HG03342 (cell line): ENCODE measurements around the gene SCNN1A.

Experiments
- ATAC-seq: cut with Tn5 transposase; IDR thresholded peaks from one replicate; pipeline ENCODE4 v1.9.1; 2021; ENCODE audit warnings: mild to moderate bottlenecking, moderate library complexity; ENCODE audit not compliant: unreplicated experiment

SCNN1A gene

DNA sequence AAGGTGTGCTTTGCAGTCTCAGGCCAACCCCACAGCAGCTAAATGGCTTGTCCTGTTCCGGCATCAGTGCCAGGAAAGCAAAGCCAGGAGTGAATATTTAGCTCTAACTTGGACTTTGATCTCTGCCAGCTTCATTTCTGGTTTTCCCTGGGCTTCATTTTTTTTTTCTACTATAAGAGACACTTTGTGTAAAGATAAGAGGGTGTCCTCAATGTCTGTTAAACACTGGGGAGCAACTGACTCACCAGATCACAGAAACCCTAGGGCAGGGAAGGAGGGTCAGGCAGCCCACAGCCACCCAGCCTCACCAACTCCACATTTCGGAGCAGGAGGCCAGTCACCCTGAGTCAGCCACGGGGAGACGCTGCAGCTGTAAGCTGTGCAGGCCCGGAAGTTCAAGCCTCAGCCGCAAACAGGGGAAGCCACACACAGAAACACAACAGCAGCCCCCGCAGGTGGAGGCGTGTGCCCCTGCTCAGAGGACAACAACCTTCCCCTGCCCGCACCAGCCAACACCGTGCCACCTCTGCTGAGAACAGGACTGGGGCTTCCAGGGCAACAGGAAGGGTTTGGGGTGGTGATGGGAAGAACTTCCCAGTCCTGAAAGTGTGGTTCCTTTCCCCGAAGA lies 39.8 kb downstream of the SCNN1A start:
- peak; percentile 61 for ATAC-seq

DNA sequence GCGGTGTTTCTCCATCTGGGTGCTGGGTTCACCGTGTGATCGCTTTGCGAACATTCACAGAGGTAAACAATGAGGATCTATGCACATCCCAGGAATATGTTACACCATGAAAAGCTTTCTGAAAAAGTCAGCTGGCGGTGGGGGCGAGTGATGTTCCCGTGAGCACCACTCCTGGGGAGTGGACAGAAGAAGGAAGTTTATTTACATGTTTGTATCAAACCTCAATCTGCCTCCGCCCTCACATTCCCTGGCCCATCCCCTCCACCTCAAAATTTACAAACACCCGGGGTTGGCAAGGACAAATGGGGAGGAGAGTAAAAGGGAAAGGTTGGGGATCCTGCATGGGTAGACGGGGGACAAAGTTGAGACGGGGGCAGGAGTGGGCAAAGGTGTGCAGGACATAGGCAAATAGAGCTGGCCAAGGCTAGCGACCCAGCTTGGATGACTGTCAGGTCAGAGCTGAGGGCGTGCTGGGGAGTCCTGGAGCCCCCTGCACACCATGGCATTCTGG lies 40.4 kb downstream of the SCNN1A start:
- no peak for ATAC-seq

DNA sequence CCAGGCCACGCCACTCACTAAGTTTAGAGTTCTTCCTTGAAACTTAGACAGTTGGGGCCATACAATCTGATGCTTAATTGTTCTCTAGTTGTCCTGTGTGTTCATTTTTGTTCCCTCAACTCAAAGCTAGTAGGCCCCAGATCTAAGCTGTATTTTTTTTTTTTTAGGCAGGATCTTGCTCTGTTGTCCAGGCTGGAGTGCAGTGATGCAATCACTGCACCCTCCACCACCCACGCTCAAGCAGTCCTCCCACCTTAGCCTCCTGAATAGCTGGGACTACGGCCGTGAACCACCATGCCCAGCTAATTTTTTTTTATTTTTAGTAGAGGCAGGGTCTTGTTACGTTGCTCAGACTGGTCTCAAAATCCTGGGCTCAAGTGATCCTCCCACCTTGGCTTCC lies 41.0 kb downstream of the SCNN1A start:
- ATAC-seq: no peak

DNA sequence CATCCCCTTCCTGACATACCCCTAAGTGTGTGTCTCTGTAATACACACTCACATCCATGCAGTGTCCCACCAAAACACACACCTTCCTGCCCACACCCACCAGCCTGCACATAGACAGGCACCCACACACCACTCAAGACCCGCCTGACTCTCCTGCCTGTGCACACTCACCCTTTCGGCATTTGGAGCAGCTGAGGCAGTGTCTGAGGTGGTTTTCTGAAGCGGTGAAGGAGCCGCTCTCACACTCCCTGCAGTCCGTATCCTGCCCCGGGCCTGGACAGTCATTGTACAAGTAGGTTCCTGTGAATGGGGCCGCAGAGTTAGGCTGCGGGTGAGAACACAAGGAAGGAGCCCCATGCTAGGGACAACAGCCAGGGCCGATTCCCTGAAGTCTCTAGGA lies 41.8 kb downstream of the SCNN1A start:
- no peak for ATAC-seq

DNA sequence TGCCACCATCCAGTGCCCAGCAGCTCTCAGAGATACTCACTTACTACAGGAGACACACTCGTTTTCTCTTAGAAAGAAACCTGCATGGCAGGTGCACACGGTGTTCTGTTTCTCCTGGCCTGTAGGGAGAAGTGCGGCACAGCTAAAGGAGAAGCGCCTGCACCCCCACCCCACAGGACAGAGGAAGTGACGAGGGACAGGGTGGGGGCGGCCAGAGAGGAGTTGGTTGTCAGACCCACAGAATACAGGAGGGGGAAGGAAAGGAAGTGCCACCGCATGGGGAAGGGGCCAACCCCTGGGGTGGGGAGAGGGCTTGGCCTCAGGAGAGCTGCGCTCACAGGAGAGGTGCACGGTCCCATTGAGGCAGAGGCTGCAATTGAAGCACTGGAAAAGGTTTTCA lies 42.3 kb downstream of the SCNN1A start:
- no peak for ATAC-seq

DNA sequence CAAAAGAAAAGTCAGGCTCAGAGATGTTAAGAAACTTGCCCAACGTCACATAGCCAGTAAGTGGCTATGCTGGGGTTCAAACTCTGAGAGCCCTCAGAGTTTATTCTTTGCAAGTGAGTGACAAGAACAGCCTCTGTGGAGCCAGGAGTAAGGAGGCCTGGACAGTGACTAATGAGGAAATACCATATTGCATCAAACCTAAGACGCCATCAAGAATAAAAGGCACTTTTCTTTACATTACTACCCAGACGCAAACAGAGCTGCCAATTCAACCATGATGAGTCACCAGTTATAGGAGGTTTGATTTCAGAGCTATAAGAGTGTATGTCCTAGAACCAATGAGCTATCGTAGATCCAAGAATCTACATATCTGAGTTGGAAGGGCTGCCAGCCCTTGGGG lies 42.9 kb downstream of the SCNN1A start:
- no peak for ATAC-seq

DNA sequence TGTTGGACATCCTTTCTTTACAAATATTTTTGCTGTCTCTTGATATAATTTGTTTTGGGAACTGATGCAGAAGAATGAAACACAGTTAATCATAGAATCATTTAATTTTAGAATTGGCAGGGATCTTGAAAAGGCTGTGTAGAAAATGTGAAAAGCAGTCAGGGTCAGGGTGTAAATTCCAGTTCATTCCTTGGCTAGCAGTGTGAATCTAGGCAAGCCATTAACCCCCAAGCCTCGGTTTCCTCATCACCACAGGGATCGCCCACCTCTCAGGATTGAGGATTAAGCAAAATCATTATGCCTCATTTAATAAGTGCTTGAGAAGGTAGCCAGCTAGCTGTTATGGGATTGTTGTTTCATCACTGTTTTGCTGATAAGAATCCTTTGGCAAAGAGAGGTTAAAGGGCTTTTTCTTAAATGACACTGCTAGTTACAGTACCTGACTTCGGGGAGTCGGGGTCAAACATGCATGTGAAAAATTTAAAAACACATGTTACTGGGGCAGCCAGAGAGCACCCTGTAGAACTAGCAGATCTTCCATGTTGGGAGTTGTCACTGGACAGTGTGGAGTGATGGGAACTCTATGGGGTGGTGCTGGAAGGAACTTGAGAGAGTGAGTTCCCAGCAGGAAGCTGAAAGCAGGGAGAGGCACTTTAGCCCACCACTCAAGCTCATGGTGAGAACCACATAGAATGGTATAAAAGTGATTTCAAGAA lies 44.2 kb downstream of the SCNN1A start:
- ATAC-seq: no peak

DNA sequence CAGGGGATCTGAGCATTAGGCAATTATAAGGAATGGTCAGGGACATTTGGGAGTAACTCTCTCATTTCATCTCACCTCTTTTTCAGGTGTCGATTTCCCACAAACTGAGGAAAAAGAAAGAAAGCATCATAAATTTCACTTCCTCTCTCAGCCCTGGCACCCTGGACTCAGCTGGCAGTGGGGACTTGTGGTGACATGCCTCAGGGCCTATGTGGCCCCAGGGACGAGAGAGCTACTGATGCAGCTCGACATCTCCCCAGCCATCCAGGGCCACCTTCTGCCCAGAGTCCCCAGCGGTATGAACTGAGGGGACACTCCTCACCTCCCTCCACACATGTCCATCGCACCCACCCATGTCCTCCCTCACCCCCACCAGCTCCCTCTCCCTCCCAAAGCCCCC lies 45.2 kb downstream of the SCNN1A start:
- ATAC-seq: peak; percentile 46

DNA sequence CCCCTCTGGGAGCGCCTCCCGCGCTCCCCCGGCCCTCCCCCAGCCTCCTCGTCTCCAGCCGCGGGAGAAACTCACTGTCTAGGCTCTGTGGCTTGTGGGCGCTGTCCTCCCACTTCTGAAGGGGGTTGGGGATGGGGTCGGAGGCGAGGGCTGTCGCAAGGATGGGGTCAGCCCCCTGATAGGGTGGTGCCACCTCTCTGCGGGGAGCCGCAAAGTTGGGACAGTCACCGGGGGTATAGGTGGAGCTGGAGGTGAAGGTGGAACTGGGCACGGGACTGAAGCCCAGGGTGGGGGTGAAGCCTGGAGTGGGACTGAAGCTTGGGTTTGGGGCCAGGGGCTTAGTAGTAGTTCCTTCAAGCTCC lies 45.7 kb downstream of the SCNN1A start:
- ATAC-seq: no peak

DNA sequence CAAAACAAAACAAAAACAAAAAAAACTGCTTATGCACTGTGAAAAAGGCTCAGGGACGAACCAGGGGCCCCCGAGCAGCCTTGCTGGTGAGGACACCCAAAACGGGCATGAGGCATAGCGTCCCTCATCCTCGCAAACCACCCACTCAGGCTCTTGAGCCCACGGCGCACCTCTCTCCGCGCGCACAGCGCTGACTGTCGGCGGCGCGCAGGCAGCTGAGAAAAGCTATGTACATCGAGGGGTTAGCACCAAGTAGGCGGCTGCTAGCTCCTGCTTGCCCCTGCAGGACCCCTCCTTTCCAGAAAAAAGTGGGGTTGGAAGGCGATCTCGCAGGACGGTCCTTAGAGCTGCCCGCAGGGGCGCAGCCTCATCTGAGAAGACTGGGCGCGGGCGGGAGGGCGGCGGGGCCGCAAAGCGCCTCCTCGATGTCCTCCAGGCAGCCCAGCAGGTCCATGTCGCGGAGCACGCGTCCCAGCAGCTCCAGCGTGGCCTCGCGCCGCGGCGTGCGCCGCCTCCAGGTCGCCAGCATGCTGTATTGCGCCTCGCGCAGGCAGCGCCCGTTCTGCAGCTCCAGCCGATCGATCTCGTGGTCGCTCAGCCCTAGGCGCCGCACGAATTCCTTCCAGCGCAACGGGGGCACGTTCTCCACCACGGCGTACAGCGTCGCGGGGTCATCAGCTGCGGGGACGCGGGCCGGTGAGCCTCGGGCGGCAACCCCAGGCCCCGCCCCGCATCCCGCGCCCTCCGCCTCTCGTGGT lies 46.2 kb downstream of the SCNN1A start:
- no peak for ATAC-seq

DNA sequence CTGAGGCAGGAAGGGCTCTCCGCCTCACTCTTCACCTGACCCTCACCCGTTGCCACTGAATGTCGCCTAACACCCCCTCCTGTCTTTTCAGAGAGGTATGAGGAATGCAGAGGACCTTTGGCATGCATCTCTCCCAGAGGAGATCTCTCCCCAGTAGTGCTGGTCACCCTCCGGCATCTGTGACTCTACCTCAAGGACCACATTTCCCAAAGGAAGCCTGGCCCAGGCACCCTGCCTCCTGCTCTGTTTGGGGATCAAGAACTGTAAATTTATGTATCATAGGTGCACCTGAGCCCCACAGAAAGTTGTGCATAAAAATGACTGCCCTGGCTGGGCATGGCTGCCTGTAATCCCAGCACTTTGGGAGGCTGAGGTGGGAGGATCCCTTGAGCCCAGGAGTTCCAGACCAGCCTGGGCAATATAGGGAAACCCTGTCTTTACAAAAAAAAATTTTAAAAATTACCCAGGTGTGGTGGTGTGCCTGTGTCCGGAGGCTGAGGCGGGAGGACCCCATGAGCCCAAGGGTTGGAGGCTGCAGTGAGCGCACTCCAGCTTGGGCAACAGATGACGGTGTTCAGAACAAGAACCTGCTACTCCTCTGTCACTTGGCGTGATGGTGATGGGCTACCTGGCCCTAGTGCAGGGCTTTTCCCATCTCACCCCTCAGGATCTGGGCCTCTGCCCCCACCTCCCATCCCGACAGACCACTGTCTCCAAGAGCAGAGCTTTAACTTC lies 47.2 kb downstream of the SCNN1A start:
- ATAC-seq: no peak

DNA sequence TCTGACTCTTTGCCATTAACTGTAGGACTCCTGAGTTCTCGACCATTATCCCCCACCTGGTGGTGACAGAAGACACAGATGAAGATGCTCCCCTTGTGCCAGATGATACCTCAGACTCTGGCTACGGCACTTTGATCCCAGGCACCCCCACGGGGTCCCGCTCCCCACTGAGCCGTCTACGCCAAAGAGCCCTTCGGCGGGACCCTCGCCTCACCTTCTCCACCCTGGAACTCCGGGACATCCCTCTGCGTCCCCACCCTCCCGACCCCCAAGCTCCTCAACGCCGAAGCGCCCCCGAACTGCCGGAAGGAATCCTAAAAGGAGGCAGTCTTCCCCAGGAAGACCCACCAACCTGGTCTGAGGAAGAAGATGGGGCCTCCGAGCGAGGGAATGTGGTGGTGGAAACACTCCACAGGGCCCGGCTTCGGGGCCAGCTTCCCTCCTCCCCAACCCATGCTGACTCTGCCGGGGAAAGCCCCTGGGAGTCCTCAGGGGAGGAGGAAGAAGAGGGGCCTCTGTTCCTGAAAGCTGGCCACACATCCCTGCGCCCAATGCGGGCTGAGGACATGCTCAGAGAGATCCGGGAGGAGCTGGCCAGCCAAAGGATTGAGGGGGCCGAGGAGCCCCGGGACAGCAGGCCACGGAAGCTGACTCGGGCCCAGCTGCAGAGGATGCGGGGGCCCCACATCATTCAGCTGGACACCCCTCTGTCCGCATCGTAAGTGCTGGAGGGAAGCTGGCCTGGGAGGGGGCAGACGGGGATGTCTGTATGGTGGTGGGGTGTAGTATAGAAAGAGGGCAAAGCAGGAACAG lies 47.9 kb downstream of the SCNN1A start:
- ATAC-seq: no peak

DNA sequence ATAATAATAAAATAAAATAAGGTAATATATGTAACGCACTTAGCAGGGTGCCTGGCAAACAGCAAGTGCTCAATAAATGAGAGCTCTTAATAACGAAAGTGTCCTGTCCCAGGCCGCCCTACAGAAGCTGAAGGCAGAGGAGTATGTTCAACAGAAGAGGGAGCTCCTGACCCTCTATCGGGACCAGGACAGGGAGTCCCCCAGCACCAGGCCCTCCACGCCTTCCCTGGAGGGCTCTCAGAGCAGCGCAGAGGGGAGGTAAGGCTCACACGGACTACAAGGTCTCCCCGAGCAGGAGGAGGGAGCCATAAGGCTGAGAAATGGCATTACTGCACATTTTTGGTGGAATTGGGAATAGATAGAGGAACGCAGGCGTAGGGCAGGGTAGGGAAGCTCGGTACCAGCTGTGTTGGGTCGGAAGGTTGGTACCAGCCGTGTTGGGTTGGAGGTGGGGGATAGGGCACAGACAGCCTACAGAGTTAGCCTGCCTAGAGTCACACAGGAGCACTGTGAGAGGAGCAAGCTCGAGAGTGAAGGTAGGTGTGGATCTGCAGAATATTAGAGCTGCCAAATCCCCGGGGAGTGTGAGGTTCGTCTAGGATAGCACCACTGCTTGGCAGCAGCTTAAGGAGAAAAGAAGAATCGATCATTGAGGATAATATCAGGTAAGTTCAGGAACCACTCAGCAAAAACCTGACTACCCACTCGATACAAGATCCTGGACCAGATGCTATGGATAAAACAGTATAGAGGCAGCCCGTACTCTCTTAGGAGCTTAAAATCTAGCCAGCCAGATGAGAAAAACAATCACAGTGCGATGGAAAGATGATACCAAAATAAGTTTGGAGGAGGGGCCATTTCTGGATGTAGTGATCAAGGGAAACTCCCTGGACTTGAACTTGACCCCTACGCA lies 48.8 kb downstream of the SCNN1A start:
- ATAC-seq: no peak

DNA sequence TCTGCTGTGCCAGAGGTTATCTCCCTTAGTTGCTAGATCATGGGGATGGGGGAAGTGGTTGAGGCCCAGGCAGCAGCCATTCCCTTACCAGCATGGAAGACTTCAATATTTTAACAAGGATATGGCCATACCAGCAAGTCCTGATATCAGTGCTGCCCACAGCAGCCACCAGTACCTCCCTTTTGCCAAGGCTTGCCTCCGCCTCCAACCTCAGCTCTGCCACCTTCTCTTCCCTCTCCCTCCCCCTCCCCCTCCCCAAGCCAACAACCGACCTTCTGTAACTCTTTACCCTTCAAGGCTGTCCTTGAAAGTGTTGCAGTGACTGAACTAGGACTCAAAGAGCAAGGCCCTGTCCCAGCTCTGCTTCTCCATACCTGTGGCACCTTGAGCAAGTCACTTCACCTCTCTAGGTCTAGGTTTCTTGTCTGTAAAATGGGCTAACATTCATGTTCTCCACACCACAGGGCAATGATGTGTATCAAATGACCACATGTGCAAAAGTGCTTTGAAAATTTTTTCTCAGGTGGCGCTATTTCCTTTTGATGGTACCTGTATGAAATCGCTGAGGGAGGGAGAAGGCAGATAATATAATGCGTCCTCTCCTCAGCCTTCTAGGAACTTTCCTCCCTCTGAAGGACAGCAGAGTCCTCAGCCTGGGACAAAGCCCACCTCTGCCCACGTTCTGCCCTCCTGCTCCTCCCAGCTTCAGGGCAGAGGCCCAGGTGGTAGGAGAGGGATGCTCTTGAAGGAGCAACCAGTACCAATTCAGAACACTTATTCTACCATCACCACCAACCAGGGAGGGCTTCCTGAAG lies 50.2 kb downstream of the SCNN1A start:
- no peak for ATAC-seq

DNA sequence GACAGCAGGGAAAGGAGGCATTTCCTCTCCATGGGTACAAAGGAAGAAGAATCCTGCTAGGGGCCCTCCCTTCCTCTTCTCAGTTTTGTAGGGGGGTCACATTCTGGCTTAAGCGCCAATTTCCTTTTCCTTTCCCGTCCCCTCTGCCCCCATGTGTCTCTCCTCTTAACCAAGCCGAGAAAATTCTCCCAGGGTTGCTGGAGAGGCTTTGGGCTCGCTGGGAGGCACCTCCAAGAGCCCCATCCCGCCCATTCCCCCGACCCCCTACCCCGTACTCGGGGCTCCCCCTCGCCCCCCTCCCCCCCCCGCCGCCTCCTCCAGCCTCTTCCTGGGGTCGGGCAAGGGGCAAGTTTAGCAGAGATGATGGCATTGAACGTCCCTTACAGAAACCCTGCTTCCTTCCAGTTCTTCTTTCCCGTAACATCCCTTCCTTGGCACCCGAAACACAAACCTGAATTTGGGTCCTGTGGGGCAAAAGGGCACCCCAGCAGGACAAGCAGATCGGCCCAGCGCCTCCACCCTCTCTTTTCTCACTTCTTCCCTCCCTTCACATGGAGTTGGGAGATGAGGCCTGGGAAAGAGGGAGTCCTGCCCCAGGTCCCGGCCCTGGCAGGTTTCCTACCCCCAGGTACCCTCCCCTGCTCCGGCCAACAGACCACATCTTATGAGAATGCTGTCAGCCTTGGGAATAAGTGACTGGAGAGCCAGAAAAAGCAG lies 51.2 kb downstream of the SCNN1A start:
- no peak for ATAC-seq

DNA sequence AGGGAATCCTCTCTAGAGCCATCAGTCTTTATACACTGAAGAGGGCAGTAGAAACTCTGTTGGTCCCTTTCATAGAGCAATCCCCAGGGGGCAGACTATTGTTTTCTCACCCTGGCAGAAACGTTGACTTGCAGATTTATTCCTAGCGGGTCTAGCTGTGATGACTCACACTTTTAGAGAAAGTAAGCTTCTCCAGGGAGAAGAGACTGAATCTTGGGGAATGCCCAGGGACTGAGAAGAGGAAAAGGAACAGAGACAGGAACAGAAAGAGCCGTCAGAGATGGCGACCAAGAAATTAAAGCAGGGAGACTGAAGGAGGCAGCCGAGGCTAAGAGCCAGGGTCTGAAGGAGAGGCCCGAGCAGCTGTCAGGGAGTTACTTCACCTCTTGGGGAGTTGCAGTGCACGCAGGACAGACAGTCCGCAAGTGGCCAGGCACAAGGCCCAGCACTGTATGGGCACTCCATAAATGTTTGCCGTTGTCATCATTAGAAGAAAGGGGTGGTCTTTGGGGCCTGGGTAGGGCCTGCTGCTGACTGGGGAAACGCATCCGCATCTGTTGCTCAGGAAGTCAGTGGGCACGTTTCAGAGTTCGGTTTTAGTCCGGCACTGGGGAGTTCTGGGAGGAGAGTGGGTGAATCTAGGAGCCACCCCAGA lies 51.9 kb downstream of the SCNN1A start:
- ATAC-seq: no peak

DNA sequence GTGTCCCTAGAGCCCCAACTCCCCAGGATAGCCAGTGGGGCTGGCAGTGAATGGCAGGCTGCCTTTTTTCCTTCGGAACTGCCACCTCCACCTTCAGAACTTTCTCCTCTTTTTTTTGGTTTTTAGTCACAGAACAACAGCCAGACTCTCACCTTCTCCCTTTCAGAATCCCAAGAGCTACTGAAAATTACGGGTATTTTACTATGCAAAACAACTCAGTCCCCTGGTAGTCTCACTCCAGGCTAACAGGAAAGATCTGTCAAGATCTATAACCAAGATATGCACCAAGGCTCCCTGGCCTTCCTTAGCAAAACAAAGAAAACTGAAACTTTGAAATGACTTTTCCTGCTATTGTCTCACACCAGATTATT lies 52.4 kb downstream of the SCNN1A start:
- no peak for ATAC-seq

DNA sequence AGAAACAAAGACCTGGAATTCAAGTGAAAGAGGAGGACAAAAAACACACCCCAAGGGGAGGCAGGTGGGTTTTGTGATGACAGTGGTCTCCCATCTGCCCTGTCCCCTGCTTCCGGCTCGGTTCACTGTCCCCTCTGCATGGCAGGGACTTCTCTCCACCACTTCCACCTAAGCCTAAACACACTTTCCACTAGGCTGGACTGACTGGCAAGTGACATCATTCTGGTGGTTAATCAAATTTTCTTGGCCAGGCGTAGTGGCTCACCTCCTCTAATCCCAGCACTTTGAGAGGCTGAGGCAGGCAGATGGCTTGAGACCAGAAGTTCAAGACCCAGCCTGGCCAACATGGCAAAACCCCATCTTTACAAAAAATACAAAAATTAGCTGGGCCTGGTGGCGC lies 53.0 kb downstream of the SCNN1A start:
- no peak for ATAC-seq
